H1 (cell line): Measurements from ENCODE around the gene VIPR2. TPM values are rescaled to one million over a fixed set of nuclear protein-coding genes. Genes with fewer than 3 reads are reported as not detected.

Experiments
- CTCF ChIA-PET: fragments of 300-600 bp; sonication (Branson Sonifier 250); formaldehyde crosslinking; loops from one replicate; lab custom pipeline; 2021; ENCODE audit not compliant: partially characterized antibody; lab: Charles Lee
- POLR2A ChIA-PET: fragments of 300-600 bp; sonication (Branson Sonifier 250); formaldehyde crosslinking; loops from one replicate; lab custom pipeline; 2021; ENCODE audit warnings: inconsistent platforms; ENCODE audit not compliant: partially characterized antibody; lab: Charles Lee
- DNase-seq, 2 experiments: peaks; one replicate each; pipeline versions ENCODE4 v3.0.0 to v3.0.0-alpha.2; 2010 to 2022; ENCODE audit warnings: low spot score in 2 of 2, low read depth in 1 of 2, mixed read lengths in 1 of 2
- FAIRE-seq: peaks from 2 replicates; lab custom pipeline; 2011; peaks lifted over from hg19 to GRCh38; lab: Jason Lieb, UNC
- H2AFZ ChIP-seq: 2 replicates; pipeline ENCODE4 v1.8.1; 2012; ENCODE audit warnings: low read length, inconsistent platforms
- H2AK5ac ChIP-seq: 2 replicates; pipeline ENCODE4 v1.6.1; 2013; ENCODE audit warnings: low read depth, low read length
- H2BK120ac ChIP-seq: replicated peaks from 2 replicates; pipeline ENCODE3; 2013; ENCODE audit warnings: low read depth, low read length, inconsistent platforms
- H2BK12ac ChIP-seq: 2 replicates; pipeline ENCODE4 v1.6.1; 2013; ENCODE audit warnings: low read depth, low read length
- H2BK15ac ChIP-seq: 2 replicates; pipeline ENCODE4 v1.6.1; 2013; ENCODE audit warnings: low read length
- H2BK20ac ChIP-seq: 2 replicates; pipeline ENCODE4 v1.6.1; 2013; ENCODE audit warnings: low read length
- H2BK5ac ChIP-seq: 2 replicates; pipeline ENCODE4 v1.6.1; 2013; ENCODE audit warnings: low read depth, low read length
- H3K14ac ChIP-seq: 2 replicates; pipeline ENCODE4 v1.6.1; 2013; ENCODE audit warnings: inconsistent platforms; ENCODE audit not compliant: insufficient read length
- H3K18ac ChIP-seq: 2 replicates; pipeline ENCODE4 v1.6.1; 2013; ENCODE audit warnings: low read length; ENCODE audit errors: extremely low read depth
- H3K23ac ChIP-seq: 2 replicates; pipeline ENCODE4 v1.6.1; 2013; ENCODE audit warnings: inconsistent platforms; ENCODE audit not compliant: insufficient read length
- H3K23me2 ChIP-seq: 2 replicates; pipeline ENCODE4 v1.6.1; 2013; ENCODE audit warnings: low read depth, low read length
- H3K27ac ChIP-seq: 2 replicates; pipeline ENCODE4 v1.6.1; 2011; ENCODE audit warnings: low read depth, low read length, inconsistent platforms
- H3K27me3 ChIP-seq, 4 experiments: replicated peaks in 1 of 4; 1 replicate in 1 of 4; 2 replicates in 3 of 4; pipeline versions ENCODE4 v1.6.1 to v1.8.1; 2011 to 2013; ENCODE audit warnings: low read length in 3 of 4, mild to moderate bottlenecking in 3 of 4, inconsistent platforms in 2 of 4, mixed read lengths in 2 of 4, moderate library complexity in 1 of 4; ENCODE audit not compliant: control insufficient read depth in 3 of 4, insufficient read depth in 3 of 4; ENCODE audit errors: extremely low read depth in 1 of 4
- H3K36me3 ChIP-seq, 4 experiments: 2 replicates each; pipeline versions ENCODE4 v1.6.1 to v1.8.1; 2011 to 2013; ENCODE audit warnings: mild to moderate bottlenecking in 4 of 4, low read length in 3 of 4, moderate library complexity in 2 of 4, control low read depth in 1 of 4, inconsistent platforms in 1 of 4; ENCODE audit not compliant: insufficient read depth in 4 of 4, control insufficient read depth in 2 of 4
- H3K4ac ChIP-seq: replicated peaks from 2 replicates; pipeline ENCODE3; 2013; ENCODE audit warnings: low read length, low read depth, mixed read lengths, inconsistent platforms; ENCODE audit not compliant: insufficient read length
- H3K4me1 ChIP-seq, 4 experiments: replicated peaks in 1 of 4; 1 replicate in 1 of 4; 2 replicates in 3 of 4; pipeline versions ENCODE4 v1.6.1 to v1.8.1; 2011 to 2013; ENCODE audit warnings: low read length in 3 of 4, inconsistent platforms in 2 of 4, mixed read lengths in 1 of 4; ENCODE audit not compliant: insufficient read depth in 4 of 4, control insufficient read depth in 3 of 4
- H3K4me2 ChIP-seq, 2 experiments: 2 replicates each; pipeline versions ENCODE4 v1.6.1 to v1.8.1; 2011 to 2013; ENCODE audit warnings: low read depth in 2 of 2, low read length in 2 of 2, control low read depth in 1 of 2, inconsistent platforms in 1 of 2, mild to moderate bottlenecking in 1 of 2; ENCODE audit not compliant: insufficient read depth in 1 of 2
- H3K4me3 ChIP-seq, 4 experiments: fragments of 200-600, 300-600 bp in 1 of 4; sonication (generic), shearing (Covaris generic), sonication (Bioruptor Twin) in 1 of 4; 2 replicates each; pipeline versions ENCODE4 v1.5.1 to v1.8.1; 2011 to 2016; ENCODE audit warnings: low read length in 4 of 4, low read depth in 3 of 4, control low read depth in 2 of 4, inconsistent platforms in 2 of 4, mild to moderate bottlenecking in 2 of 4, mixed read lengths in 1 of 4, moderate library complexity in 1 of 4; ENCODE audit not compliant: insufficient read depth in 2 of 4; ENCODE audit errors: extremely low read depth in 1 of 4
- H3K56ac ChIP-seq: replicated peaks from 2 replicates; pipeline ENCODE3; 2013; ENCODE audit warnings: low read depth, mild to moderate bottlenecking, mixed read lengths, low read length, inconsistent platforms; ENCODE audit not compliant: insufficient read length
- H3K79me1 ChIP-seq: 2 replicates; pipeline ENCODE4 v1.6.1; 2013; ENCODE audit warnings: low read depth, low read length, control low read depth
- H3K79me2 ChIP-seq, 2 experiments: 2 replicates each; pipeline versions ENCODE4 v1.6.1 to v1.8.1; 2012 to 2013; ENCODE audit warnings: low read length in 2 of 2, mild to moderate bottlenecking in 2 of 2, inconsistent platforms in 1 of 2; ENCODE audit not compliant: insufficient read depth in 2 of 2, control insufficient read depth in 1 of 2
- H3K9ac ChIP-seq, 4 experiments: replicated peaks in 1 of 4; 1 replicate in 1 of 4; 2 replicates in 3 of 4; pipeline versions ENCODE4 v1.6.1 to v1.8.1; 2011 to 2013; ENCODE audit warnings: low read depth in 3 of 4, low read length in 3 of 4, control low read depth in 2 of 4, mild to moderate bottlenecking in 2 of 4, moderate library complexity in 2 of 4, inconsistent platforms in 1 of 4; ENCODE audit errors: extremely low read depth in 1 of 4
- H3K9me3 ChIP-seq, 2 experiments: 2 replicates each; pipeline versions ENCODE4 v1.6.1 to v1.8.1; 2012 to 2013; ENCODE audit warnings: mild to moderate bottlenecking in 2 of 2, moderate library complexity in 2 of 2, control low read depth in 1 of 2, inconsistent platforms in 1 of 2, low read depth in 1 of 2, low read length in 1 of 2, mixed read lengths in 1 of 2; ENCODE audit not compliant: insufficient read depth in 2 of 2
- H4K20me1 ChIP-seq, 2 experiments: replicated peaks in 1 of 2; 2 replicates each; pipeline versions ENCODE3 to v1.8.1; 2011 to 2013; ENCODE audit warnings: inconsistent platforms in 2 of 2, low read length in 2 of 2, mild to moderate bottlenecking in 1 of 2; ENCODE audit not compliant: insufficient read depth in 2 of 2, control insufficient read depth in 1 of 2
- H4K5ac ChIP-seq: 2 replicates; pipeline ENCODE4 v1.6.1; 2013; ENCODE audit warnings: low read length, low read depth, mixed read lengths, inconsistent platforms; ENCODE audit not compliant: insufficient read length
- H4K8ac ChIP-seq: 2 replicates; pipeline ENCODE4 v1.8.0; 2013; ENCODE audit warnings: mild to moderate bottlenecking, moderate library complexity, low read length, inconsistent platforms; ENCODE audit not compliant: insufficient read depth; ENCODE audit errors: extremely low read depth
- H4K91ac ChIP-seq: replicated peaks from 2 replicates; pipeline ENCODE3; 2013; ENCODE audit warnings: low read length, mixed read lengths, inconsistent platforms; ENCODE audit not compliant: insufficient read length
- ASH2L ChIP-seq: fragments of 200-600, 300-600 bp; sonication (generic); IDR thresholded peaks from one replicate; pipeline ENCODE4 v1.7.1; 2017; ENCODE audit warnings: low read length
- BCL11A ChIP-seq, 2 experiments: IDR thresholded peaks; one replicate each; pipeline ENCODE4 v1.6.1; 2011; ENCODE audit warnings: low read depth in 2 of 2, low read length in 2 of 2, mild to moderate bottlenecking in 2 of 2
- CEBPB ChIP-seq: IDR thresholded peaks from 2 replicates; pipeline ENCODE4 v1.6.1; 2012; ENCODE audit warnings: low read depth, low read length
- NRF1 ChIP-seq: IDR thresholded peaks from 2 replicates; pipeline ENCODE4 v1.6.1; 2011; ENCODE audit warnings: mild to moderate bottlenecking, low read depth, low read length, improper control_type of control experiment
- PHF8 ChIP-seq: fragments of 200-600 bp; sonication (generic); conservative IDR thresholded peaks from 2 replicates; pipeline ENCODE4 v1.7.1; 2012; ENCODE audit warnings: low read depth, mild to moderate bottlenecking, inconsistent platforms, low read length, moderate library complexity
- SP4 ChIP-seq: IDR thresholded peaks from 2 replicates; pipeline ENCODE4 v1.6.1; 2012; ENCODE audit warnings: low read length, inconsistent platforms
- TAF1 ChIP-seq: IDR thresholded peaks from 2 replicates; pipeline ENCODE4 v1.6.1; 2011; ENCODE audit warnings: mild to moderate bottlenecking, low read depth, low read length
- TCF12 ChIP-seq: IDR thresholded peaks from 2 replicates; pipeline ENCODE4 v1.6.1; 2011; ENCODE audit warnings: low read depth, mild to moderate bottlenecking, low read length
- ZNF274 ChIP-seq: IDR thresholded peaks from 2 replicates; pipeline ENCODE4 v1.7.0; 2012; ENCODE audit warnings: low read length, borderline replicate concordance; ENCODE audit errors: extremely low read depth
- WGBS, 2 experiments: shearing (Covaris generic) in 1 of 2; methylation state at CpG; one replicate each; pipeline versions ENCODE4 v1.1.6 to v1.1.7; 2013 to 2015; ENCODE audit warnings: low lambda C conversion rate in 2 of 2, mixed read lengths in 2 of 2, inconsistent platforms in 1 of 2, low coverage in 1 of 2, missing lambda C conversion rate in 1 of 2; ENCODE audit not compliant: insufficient replicate concordance in 2 of 2, insufficient coverage in 1 of 2, insufficient read length in 1 of 2; ENCODE audit errors: extremely low coverage in 1 of 2, missing lambda C conversion rate in 1 of 2; 5-methylcytosine and 5-hydroxymethylcytosine counted together
- polyA plus RNA-seq, 7 experiments: library from polyadenylated mRNA; depleted of rRNA in 3 of 7; stranded (reverse) in 5 of 7; unstranded in 2 of 7; fragments of >200 nt in 5 of 7; fragments of 200-250 nt in 2 of 7; gene quantifications; 1 replicate in 5 of 7; 2 replicates in 1 of 7; 4 replicates in 1 of 7; pipeline versions ENCODE4 v1.2.1 to v1.2.3, GENCODE V29; 2011 to 2013; ENCODE audit warnings: missing spikeins in 2 of 7, mixed read lengths in 2 of 7
- total RNA-seq: library from RNA; stranded (reverse); fragmentation: NEBNext Ultra II Directional; extraction: Animal tissue kit (Norgen Biotek cat#: 25700); gene quantifications from 2 replicates; pipeline ENCODE4 v1.2.1, GENCODE V29; 2021
- TF ChIP-seq, protein P1 (sequence below): IDR thresholded peaks from 2 replicates; pipeline ENCODE4 v1.6.1; 2012; ENCODE audit warnings: inconsistent platforms

VIPR2 gene
- total and polyA plus RNA-seq, 2 of the 8 experiments (the other 6 are each of a cell fraction or from before 2014, with no cell fraction given) = 2.4 to 6.3 TPM

DNA sequence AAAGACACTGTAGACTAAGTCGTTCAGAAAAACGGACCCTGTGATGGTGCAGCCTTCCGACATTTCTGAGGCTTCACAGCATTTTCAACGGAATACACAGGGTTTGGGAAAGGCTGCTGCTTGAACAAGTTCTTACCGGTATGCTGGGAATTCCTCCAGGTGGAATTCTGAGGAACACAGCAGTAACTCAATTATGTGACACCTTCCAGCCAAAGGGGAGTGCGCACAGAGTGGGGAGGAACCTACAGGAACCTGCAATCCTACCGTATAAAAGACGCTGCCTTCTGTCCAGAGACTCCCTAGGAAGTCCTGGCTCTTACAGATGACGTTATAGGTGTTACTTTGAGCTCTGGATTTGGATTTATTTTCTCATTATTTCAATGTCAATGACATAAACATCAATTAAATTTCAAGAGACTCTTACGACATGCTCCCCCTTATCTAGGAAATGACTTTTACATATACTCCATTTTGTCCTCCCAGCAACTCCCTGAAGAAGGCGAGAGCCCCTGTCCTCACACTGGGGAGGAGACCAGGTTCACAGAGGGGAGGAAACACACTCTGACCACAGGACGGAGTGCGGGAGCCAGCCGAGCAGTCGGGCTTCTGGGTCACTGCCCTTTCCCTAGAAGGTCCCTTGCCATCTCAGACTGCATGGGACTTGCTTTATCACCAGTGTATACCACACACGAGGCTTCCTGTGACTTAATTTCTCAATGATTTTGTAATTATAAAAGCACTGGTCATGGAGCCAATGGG is 27.9 kb downstream of the VIPR2 start:
- no peak overlapping the region for H4K8ac ChIP-seq
- no peak overlapping the region for H2AFZ ChIP-seq
- H3K9ac ChIP-seq = no peak overlapping the region
- no peaks in the 10 kb centered on the region for H3K79me1 ChIP-seq
- H4K5ac ChIP-seq = no peak overlapping the region
- no peaks in the 10 kb centered on the region for H3K36me3 ChIP-seq
- H3K4me1 ChIP-seq = peaks cover 0 to 6% (median 4%) of the 10 kb centered on the region in 4 experiments; a peak in 5 of 7 replicates
- ChIA-PET CTCF (interaction anchor here (1.3 to 2.1 kb wide), 4 partner anchors 23 to 141 kb away, joined by 3 to 9 read pairs (median 6); no protein-coding TSS in a partner anchor), POLR2A (no interaction called here)
- no peak overlapping the region for H2BK15ac ChIP-seq
- 93% methylated on average over 16 of the region's 16 CpGs; no CpG with 5 or more reads in 1 of the 2 experiments for WGBS, 2 experiments
- H3K27ac ChIP-seq = no peak overlapping the region
- no peaks in the 10 kb centered on the region for H3K9me3 ChIP-seq
- no peak overlapping the region for H4K91ac ChIP-seq
- H2BK5ac ChIP-seq = no peak overlapping the region
- FAIRE-seq = no peak
- H3K4ac ChIP-seq = no peak overlapping the region
- H3K79me2 ChIP-seq = no peaks in the 10 kb centered on the region
- H3K56ac ChIP-seq = no peak overlapping the region
- H3K4me3 ChIP-seq = no peak overlapping the region
- no peak for DNase-seq
- H3K27me3 ChIP-seq = no peaks in the 10 kb centered on the region
- H3K23me2 ChIP-seq = no peaks in the 10 kb centered on the region
- no peak overlapping the region for H2BK12ac ChIP-seq
- H3K18ac ChIP-seq = no peak overlapping the region
- no peak overlapping the region for H3K4me2 ChIP-seq
- H4K20me1 ChIP-seq = no peaks in the 10 kb centered on the region
- no peak overlapping the region for H2BK120ac ChIP-seq
- H3K14ac ChIP-seq = no peak overlapping the region
- no peak overlapping the region for H3K23ac ChIP-seq
- H2AK5ac ChIP-seq = no peak overlapping the region
- no peak overlapping the region for H2BK20ac ChIP-seq
- no peak for TF ChIP-seq CEBPB
- TF ChIP-seq, protein P1, sequence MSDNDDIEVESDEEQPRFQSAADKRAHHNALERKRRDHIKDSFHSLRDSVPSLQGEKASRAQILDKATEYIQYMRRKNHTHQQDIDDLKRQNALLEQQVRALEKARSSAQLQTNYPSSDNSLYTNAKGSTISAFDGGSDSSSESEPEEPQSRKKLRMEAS = no peak
- no peak for TF ChIP-seq SP4
- TF ChIP-seq TAF1 = no peak
- no peak for TF ChIP-seq PHF8
- TF ChIP-seq NRF1 = no peak
- no peak for TF ChIP-seq ASH2L
- no peak for TF ChIP-seq BCL11A (IDR thresholded peaks at IDR 0.05; ENCODE audit: low read depth in 2 of 2, low read length in 2 of 2)
- no peak for TF ChIP-seq TCF12
- no peak for TF ChIP-seq ZNF274
